T-cell (primary cell): ENCODE data around the gene PIK3C2G. TPM values are rescaled to one million over a fixed set of nuclear protein-coding genes. Genes with fewer than 3 reads are reported as not detected.

ENCODE experiments used
- ATAC-seq, 4 experiments: fragments of 200-7000 bp in 3 of 4; fragments of 150-1000 bp in 1 of 4; cut with Tn5 transposase; replicated peaks in 1 of 4; 1 replicate in 3 of 4; 2 replicates in 1 of 4; pipeline ENCODE4 v1.10.0; 2021; ENCODE audit warnings: moderate library complexity in 3 of 4, mild to moderate bottlenecking in 2 of 4, moderate number of reproducible peaks in 1 of 4
- CTCF ChIA-PET, 2 donors: fragments of 300-600 bp; sonication (Branson Sonifier 250); formaldehyde crosslinking; loops; one replicate each; lab custom pipeline; 2022; ENCODE audit warnings: antibody characterized with exemption in 2 of 2; lab: Charles Lee
- POLR2A ChIA-PET, 2 donors: fragments of 300-600 bp; sonication (Branson Sonifier 250); formaldehyde crosslinking; loops; one replicate each; lab custom pipeline; 2022; ENCODE audit warnings: antibody characterized with exemption in 2 of 2; lab: Charles Lee
- DNase-seq, 35 experiments: peaks; one replicate each; pipeline versions ENCODE4 v3.0.0 to v3.0.0-alpha.2; 2013 to 2023
- H3K27ac ChIP-seq: one replicate; pipeline ENCODE4 v1.5.1; 2013; ENCODE audit warnings: low read length
- H3K27me3 ChIP-seq, 2 experiments: replicated peaks in 1 of 2; 1 replicate in 1 of 2; 2 replicates in 1 of 2; pipeline versions ENCODE4 v1.6.1 to v1.7.0; 2013; ENCODE audit warnings: low read length in 1 of 2, mixed read lengths in 1 of 2; ENCODE audit not compliant: control insufficient read depth in 2 of 2, insufficient read depth in 2 of 2; ENCODE audit errors: extremely low read depth in 1 of 2
- H3K36me3 ChIP-seq, 2 donors: 1 replicate in 1 of 2; 2 replicates in 1 of 2; pipeline versions ENCODE4 v1.6.1 to v1.7.0; 2013; ENCODE audit warnings: low read length in 1 of 2; ENCODE audit not compliant: control insufficient read depth in 2 of 2, insufficient read depth in 1 of 2; ENCODE audit errors: extremely low read depth in 1 of 2
- H3K4me1 ChIP-seq, 2 experiments: 1 replicate in 1 of 2; 2 replicates in 1 of 2; pipeline versions ENCODE4 v1.6.1 to v1.7.0; 2013; ENCODE audit warnings: low read length in 2 of 2, mixed read lengths in 1 of 2; ENCODE audit not compliant: insufficient read depth in 2 of 2, control insufficient read depth in 1 of 2; ENCODE audit errors: extremely low read depth in 1 of 2
- H3K4me3 ChIP-seq, 2 donors: 1 replicate in 1 of 2; 2 replicates in 1 of 2; pipeline versions ENCODE4 v1.5.1 to v1.7.0; 2013; ENCODE audit warnings: mild to moderate bottlenecking in 2 of 2, low read length in 1 of 2, moderate library complexity in 1 of 2; ENCODE audit not compliant: control insufficient read depth in 1 of 2; ENCODE audit errors: extremely low read depth in 1 of 2
- H3K9me3 ChIP-seq: 2 replicates; pipeline ENCODE4 v1.7.0; 2013
- H3K27ac Mint-ChIP-seq, 2 donors: one replicate each; pipeline ENCODE4 v1.8.0; 2020 to 2021; ENCODE audit warnings: mild to moderate bottlenecking in 2 of 2, mixed read lengths in 2 of 2
- H3K27me3 Mint-ChIP-seq, 2 donors: one replicate each; pipeline ENCODE4 v1.8.0; 2021 to 2022; ENCODE audit warnings: mixed read lengths in 2 of 2
- H3K36me3 Mint-ChIP-seq: one replicate; pipeline ENCODE4 v1.8.0; 2021; ENCODE audit warnings: mixed read lengths
- H3K4me1 Mint-ChIP-seq, 3 donors: one replicate each; pipeline ENCODE4 v1.8.0; 2020 to 2022; ENCODE audit warnings: mixed read lengths in 3 of 3, mild to moderate bottlenecking in 1 of 3
- H3K4me3 Mint-ChIP-seq, 3 donors: one replicate each; pipeline ENCODE4 v1.8.0; 2020 to 2022; ENCODE audit warnings: mild to moderate bottlenecking in 3 of 3, mixed read lengths in 3 of 3, moderate library complexity in 3 of 3
- H3K9me3 Mint-ChIP-seq, 3 donors: one replicate each; pipeline ENCODE4 v1.8.0; 2020 to 2022; ENCODE audit warnings: mixed read lengths in 3 of 3
- WGBS: methylation state at CpG from one replicate; pipeline ENCODE4 v1.1.5; 2013; ENCODE audit warnings: missing lambda C conversion rate; ENCODE audit not compliant: insufficient coverage; 5-methylcytosine and 5-hydroxymethylcytosine counted together
- total RNA-seq, 35 experiments: library from RNA in 6 of 35; stranded (reverse) in 6 of 35; fragments of 120-200 nt in 1 of 35; gene quantifications; one replicate each; pipeline versions ENCODE4 v1.2.1 to v1.2.4 and lab custom pipeline; 2013 to 2026

The PIK3C2G gene
- total RNA-seq, 5 donors from 2014 or later (not counting 1 experiment from before 2014, with no cell fraction given) = not detected

- DNase-seq = no peak
- H3K9me3 ChIP-seq = no peaks in the 10 kb centered on the region
- no peaks in the 10 kb centered on the region for H3K27me3 ChIP-seq
- H3K27ac Mint-ChIP-seq = no peak overlapping the region
- no peak overlapping the region for H3K4me3 ChIP-seq
- no peaks in the 10 kb centered on the region for H3K36me3 Mint-ChIP-seq
- no peaks in the 10 kb centered on the region for H3K4me1 Mint-ChIP-seq
- no peak for ATAC-seq
- no peaks in the 10 kb centered on the region for H3K27me3 Mint-ChIP-seq
- ChIA-PET POLR2A (no interaction called here), CTCF (no interaction called here)
- H3K27ac ChIP-seq = no peak overlapping the region
- H3K36me3 ChIP-seq = no peaks in the 10 kb centered on the region
- no peak overlapping the region for H3K4me3 Mint-ChIP-seq
- H3K9me3 Mint-ChIP-seq = peaks cover 0 to 37% (median 5%) of the 10 kb centered on the region in 3 donors
- WGBS = 84% methylated on average over 2 of the region's 4 CpGs
- H3K4me1 ChIP-seq = no peaks in the 10 kb centered on the region
These were observed 22.5 kb downstream of the PIK3C2G start for GRCh38 chr12:18283831-18284230.

GRCh38 chr12:18284386-18284785, 23.1 kb downstream of the PIK3C2G start:
- H3K4me1 ChIP-seq = no peaks in the 10 kb centered on the region
- H3K27me3 ChIP-seq = no peaks in the 10 kb centered on the region
- no peaks in the 10 kb centered on the region for H3K9me3 ChIP-seq
- Mint-ChIP-seq H3K9me3 (peaks cover 0 to 37% (median 5%) of the 10 kb centered on the region in 3 donors), H3K4me1 (no peaks in the 10 kb centered on the region), H3K36me3 (no peaks in the 10 kb centered on the region), H3K27ac (no peak overlapping the region), H3K4me3 (no peak overlapping the region), H3K27me3 (no peaks in the 10 kb centered on the region)
- CTCF ChIA-PET = no interaction called here
- ATAC-seq (no peak), DNase-seq (no peak)
- no peaks in the 10 kb centered on the region for H3K36me3 ChIP-seq
- POLR2A ChIA-PET = no interaction called here
- H3K4me3 ChIP-seq = no peak overlapping the region
- no CpG with 5 or more reads among the region's 3 CpGs for WGBS
- H3K27ac ChIP-seq = no peak overlapping the region

- Histone ChIP-seq H3K36me3 (no peaks in the 10 kb centered on the region), H3K27me3 (no peaks in the 10 kb centered on the region), H3K4me1 (no peaks in the 10 kb centered on the region), H3K4me3 (no peak overlapping the region), H3K9me3 (no peaks in the 10 kb centered on the region), H3K27ac (no peak overlapping the region)
- ATAC-seq (no peak), DNase-seq (no peak)
- Mint-ChIP-seq H3K4me3 (no peak overlapping the region), H3K36me3 (no peaks in the 10 kb centered on the region), H3K27me3 (no peaks in the 10 kb centered on the region), H3K27ac (no peak overlapping the region), H3K9me3 (peaks cover 1 to 36% (median 5%) of the 10 kb centered on the region in 3 donors), H3K4me1 (no peaks in the 10 kb centered on the region)
- ChIA-PET POLR2A (interaction anchor here in 1 of 2 donors (0.7 kb wide), 1 partner anchor 18 kb away, joined by 3 read pairs; no protein-coding TSS in a partner anchor), CTCF (no interaction called here)
- no CpG with 5 or more reads among the region's 1 CpG for WGBS
These were observed 23.8 kb downstream of the PIK3C2G start for GRCh38 chr12:18285161-18285560.

GRCh38 chr12:18290386-18290785, 29.1 kb downstream of the PIK3C2G start:
- Histone ChIP-seq H3K4me3 (no peak overlapping the region), H3K27ac (no peak overlapping the region), H3K27me3 (no peaks in the 10 kb centered on the region), H3K4me1 (no peaks in the 10 kb centered on the region), H3K9me3 (no peaks in the 10 kb centered on the region), H3K36me3 (no peaks in the 10 kb centered on the region)
- H3K27ac Mint-ChIP-seq = no peak overlapping the region
- H3K27me3 Mint-ChIP-seq = no peaks in the 10 kb centered on the region
- H3K4me3 Mint-ChIP-seq = no peak overlapping the region
- 80% methylated on average over 1 of the region's 3 CpGs for WGBS
- no peaks in the 10 kb centered on the region for H3K36me3 Mint-ChIP-seq
- H3K4me1 Mint-ChIP-seq = no peaks in the 10 kb centered on the region
- ATAC-seq = no peak
- peaks cover 0 to 10% (median 7%) of the 10 kb centered on the region in 3 donors for H3K9me3 Mint-ChIP-seq
- POLR2A ChIA-PET = no interaction called here
- no peak for DNase-seq
- CTCF ChIA-PET = no interaction called here

GRCh38 chr12:18294889-18295288, 33.6 kb downstream of the PIK3C2G start:
- Mint-ChIP-seq H3K4me3 (no peak overlapping the region), H3K27ac (no peak overlapping the region), H3K36me3 (no peaks in the 10 kb centered on the region), H3K4me1 (no peaks in the 10 kb centered on the region), H3K9me3 (peaks cover 0 to 12% (median 9%) of the 10 kb centered on the region in 3 donors), H3K27me3 (no peaks in the 10 kb centered on the region)
- H3K27ac ChIP-seq = no peak overlapping the region
- no peaks in the 10 kb centered on the region for H3K9me3 ChIP-seq
- ATAC-seq = no peak
- POLR2A ChIA-PET = no interaction called here
- no peaks in the 10 kb centered on the region for H3K27me3 ChIP-seq
- no peak for DNase-seq
- H3K4me1 ChIP-seq = no peaks in the 10 kb centered on the region
- H3K4me3 ChIP-seq = no peak overlapping the region
- H3K36me3 ChIP-seq = no peaks in the 10 kb centered on the region
- CTCF ChIA-PET = no interaction called here

GRCh38 chr12:18296201-18296908, 35.0 kb downstream of the PIK3C2G start:
- H3K27me3 ChIP-seq = no peaks in the 10 kb centered on the region
- H3K4me3 ChIP-seq = no peak overlapping the region
- Mint-ChIP-seq H3K27me3 (no peaks in the 10 kb centered on the region), H3K9me3 (peaks cover 3 to 22% (median 8%) of the 10 kb centered on the region in 3 donors), H3K36me3 (no peaks in the 10 kb centered on the region), H3K4me3 (no peak overlapping the region), H3K27ac (no peak overlapping the region), H3K4me1 (no peaks in the 10 kb centered on the region)
- ATAC-seq (no peak), DNase-seq (no peak)
- WGBS = no CpG with 5 or more reads among the region's 6 CpGs
- CTCF ChIA-PET = no interaction called here
- H3K9me3 ChIP-seq = no peaks in the 10 kb centered on the region
- H3K27ac ChIP-seq = no peak overlapping the region
- H3K36me3 ChIP-seq = no peaks in the 10 kb centered on the region
- POLR2A ChIA-PET = no interaction called here
- no peaks in the 10 kb centered on the region for H3K4me1 ChIP-seq
